GM12878 (cell line): Measurements from ENCODE around the gene NFE2L2. TPM values are rescaled to one million over a fixed set of nuclear protein-coding genes. Genes with fewer than 3 reads are reported as not detected.
A peak's percentile ranks its signal among the peaks of the same experiment; 100 is the strongest.

ENCODE experiments used
- BACH1 ChIP-seq: fragments of 450-650 bp; IDR thresholded peaks from 2 replicates; pipeline ENCODE4 v1.6.1; 2017; ENCODE audit warnings: mild to moderate bottlenecking, borderline replicate concordance
- CBX5 ChIP-seq: sonication (generic); IDR thresholded peaks from 2 replicates; pipeline ENCODE4 v1.6.1; 2016; ENCODE audit warnings: low read depth, moderate library complexity, mild to moderate bottlenecking, inconsistent platforms
- ETV6 ChIP-seq, 2 experiments: fragments of 450-650 bp in 1 of 2; IDR thresholded peaks in 1 of 2; conservative IDR thresholded peaks in 1 of 2; 2 replicates each; pipeline ENCODE4 v1.6.1; 2014; ENCODE audit warnings: antibody characterized with exemption in 1 of 2, borderline replicate concordance in 1 of 2, low read depth in 1 of 2, mild to moderate bottlenecking in 1 of 2, moderate library complexity in 1 of 2
- FOS ChIP-seq: IDR thresholded peaks from 3 replicates; pipeline ENCODE4 v1.6.1; 2011; ENCODE audit warnings: borderline replicate concordance; ENCODE audit not compliant: insufficient read length; ENCODE audit errors: extremely low read depth
- FOXK2 ChIP-seq: fragments of 450-650 bp; IDR thresholded peaks from 2 replicates; pipeline ENCODE4 v1.6.1; 2017; ENCODE audit warnings: mild to moderate bottlenecking, moderate library complexity
- IKZF1 ChIP-seq: fragments of 450-650 bp; conservative IDR thresholded peaks from 2 replicates; pipeline ENCODE4 v1.6.1; 2017; ENCODE audit warnings: antibody characterized with exemption, mild to moderate bottlenecking
- LARP7 ChIP-seq: fragments of 450-650 bp; IDR thresholded peaks from 2 replicates; pipeline ENCODE4 v1.6.1; 2017; ENCODE audit warnings: mild to moderate bottlenecking
- MLLT1 ChIP-seq: fragments of 450-650 bp; IDR thresholded peaks from 2 replicates; pipeline ENCODE4 v1.6.1; 2016; ENCODE audit warnings: mild to moderate bottlenecking
- NKRF ChIP-seq: fragments of 450-650 bp; conservative IDR thresholded peaks from 2 replicates; pipeline ENCODE4 v1.6.1; 2017; ENCODE audit warnings: mild to moderate bottlenecking, moderate library complexity
- NR2C1 ChIP-seq: fragments of 450-650 bp; IDR thresholded peaks from 2 replicates; pipeline ENCODE4 v1.6.1; 2017; ENCODE audit warnings: antibody characterized with exemption, mild to moderate bottlenecking, moderate library complexity
- POLR2AphosphoS5 ChIP-seq: IDR thresholded peaks from 2 replicates; pipeline ENCODE4 v1.6.1; 2011; ENCODE audit warnings: mild to moderate bottlenecking, low read length, inconsistent platforms
- RAD21 ChIP-seq: IDR thresholded peaks from 2 replicates; pipeline ENCODE4 v1.6.1; 2011; ENCODE audit warnings: mild to moderate bottlenecking, low read depth, low read length, moderate library complexity; ENCODE audit not compliant: insufficient read depth
- RAD51 ChIP-seq: fragments of 450-650 bp; IDR thresholded peaks from 2 replicates; pipeline ENCODE4 v1.6.1; 2016; ENCODE audit warnings: moderate library complexity, mild to moderate bottlenecking, inconsistent platforms
- RCOR1 ChIP-seq: conservative IDR thresholded peaks from 2 replicates; pipeline ENCODE4 v1.6.1; 2012; ENCODE audit warnings: low read depth, low read length, improper control_type of control experiment
- SIN3A ChIP-seq: IDR thresholded peaks from 2 replicates; pipeline ENCODE4 v1.6.1; 2012; ENCODE audit warnings: low read depth, low read length, improper control_type of control experiment
- SMAD1 ChIP-seq: fragments of 450-650 bp; IDR thresholded peaks from 2 replicates; pipeline ENCODE4 v1.6.1; 2018; ENCODE audit warnings: mild to moderate bottlenecking, low read depth; ENCODE audit not compliant: partially characterized antibody
- SMAD5 ChIP-seq: IDR thresholded peaks from 2 replicates; pipeline ENCODE4 v1.6.1; 2016; ENCODE audit warnings: antibody characterized with exemption, low read depth
- SMARCA5 ChIP-seq: fragments of 450-650 bp; IDR thresholded peaks from 2 replicates; pipeline ENCODE4 v1.6.1; 2017; ENCODE audit warnings: mild to moderate bottlenecking
- SREBF2 ChIP-seq: IDR thresholded peaks from 2 replicates; pipeline ENCODE4 v1.6.1; 2012; ENCODE audit warnings: mild to moderate bottlenecking, low read length
- ZBED1 ChIP-seq: IDR thresholded peaks from 2 replicates; pipeline ENCODE4 v1.6.1; 2016; ENCODE audit warnings: borderline replicate concordance
- ZNF384 ChIP-seq: IDR thresholded peaks from 2 replicates; pipeline ENCODE4 v1.6.1; 2012; ENCODE audit warnings: low read depth, mild to moderate bottlenecking, low read length, improper control_type of control experiment, borderline replicate concordance
- ZNF687 ChIP-seq: fragments of 450-650 bp; IDR thresholded peaks from 2 replicates; pipeline ENCODE4 v1.6.1; 2017; ENCODE audit warnings: mild to moderate bottlenecking, moderate library complexity
- polyA plus RNA-seq, 11 experiments: library from polyadenylated mRNA; depleted of rRNA in 4 of 11; unstranded in 6 of 11; stranded (reverse) in 5 of 11; fragments of >200 nt; fragmentation: Nextera tagmentation in 4 of 11; fragmentation: Illumina TruSeq in 1 of 11; extraction: Ambion mirVana in 4 of 11; extraction: Trizol in 1 of 11; gene quantifications; 1 replicate in 1 of 11; 2 replicates in 10 of 11; pipeline versions ENCODE4 v1.2.1 to v1.2.3, GENCODE V29; 2011 to 2016; ENCODE audit warnings: inconsistent platforms in 2 of 11, missing spikeins in 2 of 11, low read depth in 1 of 11
- total RNA-seq, 4 experiments: library from RNA; depleted of rRNA in 3 of 4; stranded (reverse); fragments of >200 nt in 3 of 4; fragmentation: Illumina TruSeq in 1 of 4; extraction: Trizol in 1 of 4; gene quantifications; 2 replicates each; pipeline versions ENCODE4 v1.2.1 to v1.2.3, GENCODE V29; 2013 to 2021
- TF ChIP-seq, protein P1 (sequence below): fragments of 450-650 bp; IDR thresholded peaks from 2 replicates; pipeline ENCODE4 v1.6.1; 2017; ENCODE audit warnings: mild to moderate bottlenecking, low read depth, inconsistent platforms; ENCODE audit not compliant: poor library complexity, severe bottlenecking

Gene NFE2L2
- total and polyA plus RNA-seq, 10 of the 15 experiments (the other 5 are each of a cell fraction or from before 2014, with no cell fraction given): 18.4 to 69.8 (median 37.1) TPM

DNA sequence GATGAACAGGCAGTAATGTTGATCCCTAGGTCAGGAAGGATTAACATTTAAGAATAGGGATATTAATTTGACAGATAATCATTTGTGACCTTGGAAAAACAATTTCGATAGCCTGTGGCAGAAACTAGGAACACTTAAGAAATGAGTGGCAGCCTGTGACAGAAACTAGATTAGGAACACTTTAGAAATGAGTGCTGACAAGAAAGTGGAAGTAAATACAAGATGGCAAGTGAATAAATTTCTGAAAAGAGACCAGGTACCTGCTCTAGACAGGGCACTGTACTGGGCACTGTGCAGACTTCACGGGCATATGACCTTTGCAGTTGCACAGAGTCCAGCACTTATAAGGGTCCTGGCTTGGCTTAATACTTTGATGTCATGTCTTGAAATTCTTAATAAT lies 57.4 kb downstream of the NFE2L2 start (continued):
- no peak for TF ChIP-seq FOS
- TF ChIP-seq, protein P1, sequence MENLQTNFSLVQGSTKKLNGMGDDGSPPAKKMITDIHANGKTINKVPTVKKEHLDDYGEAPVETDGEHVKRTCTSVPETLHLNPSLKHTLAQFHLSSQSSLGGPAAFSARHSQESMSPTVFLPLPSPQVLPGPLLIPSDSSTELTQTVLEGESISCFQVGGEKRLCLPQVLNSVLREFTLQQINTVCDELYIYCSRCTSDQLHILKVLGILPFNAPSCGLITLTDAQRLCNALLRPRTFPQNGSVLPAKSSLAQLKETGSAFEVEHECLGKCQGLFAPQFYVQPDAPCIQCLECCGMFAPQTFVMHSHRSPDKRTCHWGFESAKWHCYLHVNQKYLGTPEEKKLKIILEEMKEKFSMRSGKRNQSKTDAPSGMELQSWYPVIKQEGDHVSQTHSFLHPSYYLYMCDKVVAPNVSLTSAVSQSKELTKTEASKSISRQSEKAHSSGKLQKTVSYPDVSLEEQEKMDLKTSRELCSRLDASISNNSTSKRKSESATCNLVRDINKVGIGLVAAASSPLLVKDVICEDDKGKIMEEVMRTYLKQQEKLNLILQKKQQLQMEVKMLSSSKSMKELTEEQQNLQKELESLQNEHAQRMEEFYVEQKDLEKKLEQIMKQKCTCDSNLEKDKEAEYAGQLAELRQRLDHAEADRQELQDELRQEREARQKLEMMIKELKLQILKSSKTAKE: peak; percentile 67
- TF ChIP-seq SIN3A: no peak
- no peak for TF ChIP-seq FOXK2
- no peak for TF ChIP-seq RAD21
- peak; percentile 77 for TF ChIP-seq IKZF1
- TF ChIP-seq RCOR1: no peak
- no peak for TF ChIP-seq ZNF384
- TF ChIP-seq SMARCA5: no peak
- 0 out of 2 replicates have a peak, but pooled peaks have one; percentile 13 for TF ChIP-seq MLLT1
- no peak for TF ChIP-seq POLR2AphosphoS5
- TF ChIP-seq NKRF: no peak
- TF ChIP-seq BACH1: peak; percentile 49; the same call in 1 of the 2 replicates
- 0 out of 2 replicates have a peak, but pooled peaks have one; percentile 21 for TF ChIP-seq ZNF687
- no peak for TF ChIP-seq CBX5
- TF ChIP-seq SMAD5: no peak
- no peak for TF ChIP-seq NR2C1
- peak in 1 of 2 experiments; percentile 57; a peak in 1 of 4 replicates for TF ChIP-seq ETV6 (conservative IDR thresholded peaks at IDR 0.05 in 1 of 2, IDR thresholded peaks at IDR 0.05 in 1 of 2; ENCODE audit: borderline replicate concordance in 1 of 2, low read depth in 1 of 2)
- TF ChIP-seq LARP7: no peak
- no peak for TF ChIP-seq SREBF2
- no peak for TF ChIP-seq SMAD1
- TF ChIP-seq ZBED1: no peak
- TF ChIP-seq RAD51: peak; percentile 18; the same call in 1 of the 2 replicates
